NB4 (cell line): ENCODE measurements around the gene ITPR2.

Experiments used
- CTCF ChIP-seq: IDR thresholded peaks from one replicate; pipeline ENCODE4 v1.5.1; 2012; ENCODE audit warnings: low read depth, low read length
- POLR2A ChIP-seq: IDR thresholded peaks from 2 replicates; pipeline ENCODE4 v1.6.1; 2011; ENCODE audit warnings: mild to moderate bottlenecking; ENCODE audit not compliant: insufficient read length; ENCODE audit errors: extremely low read depth

DNA sequence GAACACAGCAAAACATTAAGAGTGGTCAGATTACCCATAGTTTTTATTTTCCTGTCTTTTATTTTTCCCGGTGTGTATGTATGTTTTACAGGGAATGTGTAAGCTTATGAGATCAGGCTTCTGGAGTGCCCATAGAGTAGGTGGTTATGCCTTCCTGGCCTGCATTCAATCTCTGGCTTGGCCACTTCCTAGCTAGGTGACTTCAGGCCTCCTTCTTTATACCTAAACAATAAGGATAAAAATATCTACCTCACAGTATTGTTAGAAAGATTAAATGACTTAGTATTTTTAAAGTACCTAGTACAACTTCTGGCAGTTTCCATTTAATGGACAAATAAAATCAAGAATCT, 42.4 kb downstream of the ITPR2 start:
- TF ChIP-seq CTCF (no peak), POLR2A (no peak)
